Duodenal mucosa (tissue), 2 donors: ENCODE data around the gene EIF2S3.

ENCODE experiments used
- H3K27ac ChIP-seq: one replicate; pipeline ENCODE4 v1.7.0; 2013; ENCODE audit warnings: low read depth, low read length
- H3K27me3 ChIP-seq, 2 donors: one replicate each; pipeline ENCODE4 v1.7.0; 2013; ENCODE audit warnings: low read length in 2 of 2, control low read depth in 1 of 2; ENCODE audit not compliant: insufficient read depth in 2 of 2, control insufficient read depth in 1 of 2
- H3K36me3 ChIP-seq, 2 donors: one replicate each; pipeline ENCODE4 v1.7.0; 2013; ENCODE audit warnings: low read length in 2 of 2, control low read depth in 1 of 2; ENCODE audit not compliant: insufficient read depth in 2 of 2, control insufficient read depth in 1 of 2
- H3K4me1 ChIP-seq, 2 donors: one replicate each; pipeline ENCODE4 v1.7.0; 2013; ENCODE audit warnings: low read length in 2 of 2, control low read depth in 1 of 2; ENCODE audit not compliant: insufficient read depth in 2 of 2, control insufficient read depth in 1 of 2
- H3K4me3 ChIP-seq, 2 donors: one replicate each; pipeline ENCODE4 v1.7.0; 2013; ENCODE audit warnings: low read length in 2 of 2, low read depth in 1 of 2
- H3K9ac ChIP-seq, 2 donors: one replicate each; pipeline ENCODE4 v1.7.0; 2013; ENCODE audit warnings: low read length in 2 of 2, low read depth in 1 of 2
- H3K9me3 ChIP-seq, 2 donors: one replicate each; pipeline ENCODE4 v1.7.0; 2013; ENCODE audit warnings: low read length in 2 of 2, control low read depth in 1 of 2; ENCODE audit not compliant: control insufficient read depth in 1 of 2

The EIF2S3 gene

DNA sequence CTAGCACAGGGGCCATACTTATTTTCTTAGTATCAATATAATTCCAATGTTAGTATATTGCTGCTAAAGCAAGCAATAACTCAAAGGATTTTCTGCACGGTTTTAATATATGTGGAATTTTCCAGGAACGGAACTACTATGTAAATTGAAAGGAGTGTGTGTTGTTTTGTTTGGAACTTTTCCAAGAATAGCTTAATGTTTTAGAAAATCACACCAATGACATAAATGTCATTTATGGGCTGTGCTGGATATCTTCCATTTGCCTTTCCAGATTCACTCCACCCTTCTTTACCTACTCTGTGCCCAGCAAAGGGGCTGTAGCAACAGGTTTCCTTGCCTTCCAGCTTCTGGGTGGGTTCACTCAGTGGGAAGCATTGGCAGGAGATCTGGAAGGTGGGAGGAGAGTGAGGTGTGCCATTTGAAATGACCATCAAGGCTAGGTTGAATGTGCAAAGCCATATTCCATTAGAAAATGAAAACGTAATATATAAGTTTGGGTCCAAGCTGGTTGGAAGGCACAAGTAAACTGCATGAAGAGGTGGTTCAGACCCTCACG lies 69.6 kb downstream of the EIF2S3 start:
- Histone ChIP-seq H3K27ac (no peak overlapping the region), H3K9ac (no peak overlapping the region), H3K27me3 (no peaks in the 10 kb centered on the region), H3K4me3 (no peak overlapping the region), H3K36me3 (no peaks in the 10 kb centered on the region), H3K4me1 (no peaks in the 10 kb centered on the region), H3K9me3 (no peaks in the 10 kb centered on the region)

DNA sequence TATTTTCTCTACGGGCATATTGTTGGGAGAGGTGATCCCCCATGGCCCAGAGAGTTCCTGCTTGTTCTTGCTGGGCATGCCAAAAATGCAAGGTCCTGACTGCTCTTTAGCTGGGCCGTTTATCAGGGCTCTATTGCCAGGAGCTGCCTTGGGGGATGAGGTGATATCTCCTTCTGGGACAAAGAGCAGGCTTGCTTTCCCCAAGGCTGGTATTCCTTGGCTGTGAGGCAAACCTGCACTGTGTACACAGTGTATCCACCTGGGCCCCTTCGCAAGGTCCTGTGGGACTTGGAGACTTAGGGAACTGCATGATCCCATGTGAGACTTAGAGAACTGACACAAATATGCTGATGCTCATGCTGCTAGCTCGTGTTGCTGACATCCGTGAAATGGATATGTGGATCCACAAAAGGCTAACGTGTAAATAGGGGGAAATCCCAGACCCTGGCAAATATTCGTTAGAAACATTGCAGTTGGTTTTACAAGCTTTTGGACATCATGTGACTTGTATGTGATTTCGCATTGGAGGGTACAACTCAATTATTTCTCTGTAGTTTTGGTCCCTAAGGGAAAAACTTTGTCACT lies 70.4 kb downstream of the EIF2S3 start:
- H3K4me3 ChIP-seq: no peak overlapping the region
- H3K4me1 ChIP-seq: no peaks in the 10 kb centered on the region
- H3K36me3 ChIP-seq: no peaks in the 10 kb centered on the region
- H3K9me3 ChIP-seq: no peaks in the 10 kb centered on the region
- H3K9ac ChIP-seq: no peak overlapping the region
- H3K27ac ChIP-seq: no peak overlapping the region
- H3K27me3 ChIP-seq: no peaks in the 10 kb centered on the region
